Measurements from ENCODE around the gene NPEPL1.

DNA sequence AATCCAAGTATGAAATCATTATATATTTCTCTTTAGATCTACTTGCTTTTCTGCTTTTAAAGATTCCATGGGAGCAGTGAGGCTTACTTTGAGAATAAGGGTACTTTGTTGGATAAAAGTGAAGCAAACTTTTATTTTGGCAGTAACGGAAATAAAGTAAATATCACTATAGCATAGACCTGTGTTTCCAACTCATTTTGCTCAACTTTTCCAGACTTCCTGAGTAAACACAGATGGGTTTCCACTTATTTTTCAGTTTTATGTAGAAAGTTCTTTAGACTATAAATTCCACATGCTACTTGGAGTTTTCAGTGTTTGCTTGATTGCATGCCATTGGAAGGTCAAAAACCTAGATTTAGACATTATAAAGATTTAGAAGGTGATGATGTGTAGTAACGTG is 35.3 kb upstream of the NPEPL1 start:
- no peak for TF ChIP-seq MAFK (IDR thresholded peaks at IDR 0.05; ENCODE audit: low read depth, low read length)
- TF ChIP-seq EP300 (IDR thresholded peaks at IDR 0.05; ENCODE audit: borderline replicate concordance in 1 of 2, low read depth in 2 of 2, low read length in 2 of 2) = no peak
- TF ChIP-seq EZH2 (IDR thresholded peaks at IDR 0.05; ENCODE audit: low read depth, low read length, severe bottlenecking) = no peak
- TF ChIP-seq KDM5A (IDR thresholded peaks at IDR 0.05; ENCODE audit: low read length) = no peak
- TF ChIP-seq, protein P1, sequence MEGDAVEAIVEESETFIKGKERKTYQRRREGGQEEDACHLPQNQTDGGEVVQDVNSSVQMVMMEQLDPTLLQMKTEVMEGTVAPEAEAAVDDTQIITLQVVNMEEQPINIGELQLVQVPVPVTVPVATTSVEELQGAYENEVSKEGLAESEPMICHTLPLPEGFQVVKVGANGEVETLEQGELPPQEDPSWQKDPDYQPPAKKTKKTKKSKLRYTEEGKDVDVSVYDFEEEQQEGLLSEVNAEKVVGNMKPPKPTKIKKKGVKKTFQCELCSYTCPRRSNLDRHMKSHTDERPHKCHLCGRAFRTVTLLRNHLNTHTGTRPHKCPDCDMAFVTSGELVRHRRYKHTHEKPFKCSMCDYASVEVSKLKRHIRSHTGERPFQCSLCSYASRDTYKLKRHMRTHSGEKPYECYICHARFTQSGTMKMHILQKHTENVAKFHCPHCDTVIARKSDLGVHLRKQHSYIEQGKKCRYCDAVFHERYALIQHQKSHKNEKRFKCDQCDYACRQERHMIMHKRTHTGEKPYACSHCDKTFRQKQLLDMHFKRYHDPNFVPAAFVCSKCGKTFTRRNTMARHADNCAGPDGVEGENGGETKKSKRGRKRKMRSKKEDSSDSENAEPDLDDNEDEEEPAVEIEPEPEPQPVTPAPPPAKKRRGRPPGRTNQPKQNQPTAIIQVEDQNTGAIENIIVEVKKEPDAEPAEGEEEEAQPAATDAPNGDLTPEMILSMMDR (IDR thresholded peaks at IDR 0.05; ENCODE audit: control extremely low read depth in 1 of 3, insufficient read depth in 1 of 3, low read depth in 1 of 3, low read length in 3 of 3) = no peak
- TF ChIP-seq YY1 (IDR thresholded peaks at IDR 0.05; ENCODE audit: low read depth, low read length) = no peak
- no peak for TF ChIP-seq EGR1 (IDR thresholded peaks at IDR 0.05; ENCODE audit: borderline replicate concordance, low read depth, low read length)
- TF ChIP-seq, protein P2, sequence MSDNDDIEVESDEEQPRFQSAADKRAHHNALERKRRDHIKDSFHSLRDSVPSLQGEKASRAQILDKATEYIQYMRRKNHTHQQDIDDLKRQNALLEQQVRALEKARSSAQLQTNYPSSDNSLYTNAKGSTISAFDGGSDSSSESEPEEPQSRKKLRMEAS (IDR thresholded peaks at IDR 0.05) = no peak
- no peak for TF ChIP-seq POLR2A (IDR thresholded peaks at IDR 0.05; ENCODE audit: control extremely low read depth in 1 of 2, low read depth in 2 of 2, low read length in 2 of 2)
- no peak for TF ChIP-seq RXRA (IDR thresholded peaks at IDR 0.05; ENCODE audit: insufficient read depth, low read depth, low read length)

Measured in H1 (cell line).